LNCaP clone FGC (cell line): ENCODE measurements around the gene SYVN1.

Experiments used
- DNase-seq: peaks from one replicate; pipeline ENCODE4 v3.0.0-alpha.2; 2011; ENCODE audit warnings: low read depth
- H3K4me3 ChIP-seq: 2 replicates; pipeline ENCODE4 v1.5.1; 2011; ENCODE audit warnings: mild to moderate bottlenecking, low read depth, low read length, control low read depth
- TF ChIP-seq, protein P1 (sequence below): IDR thresholded peaks from 2 replicates; pipeline ENCODE4 v1.5.1; 2012; ENCODE audit warnings: mild to moderate bottlenecking; ENCODE audit not compliant: control insufficient read depth, insufficient read depth; ENCODE audit errors: extremely low read depth

Gene SYVN1

DNA sequence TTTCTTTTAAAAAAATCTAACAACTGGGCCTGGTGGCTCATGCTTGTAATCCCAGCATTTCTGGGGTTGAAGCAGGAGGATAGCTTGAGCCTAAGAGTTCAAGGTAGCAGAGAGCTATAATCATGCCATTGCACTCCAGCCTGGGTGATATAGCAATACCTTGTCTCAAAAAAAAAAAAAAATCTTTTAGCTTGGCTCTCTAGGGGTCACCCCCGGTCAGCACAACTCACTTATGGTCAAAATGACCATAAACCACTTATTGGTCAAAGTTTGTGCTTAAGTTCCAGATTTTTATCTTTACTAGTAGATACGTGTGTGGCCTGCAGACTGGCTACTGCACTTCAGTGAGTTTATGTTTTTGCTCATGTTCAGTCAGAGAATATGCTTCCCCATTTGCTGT lies 29.4 kb upstream of the SYVN1 start:
- DNase-seq = no peak
- H3K4me3 ChIP-seq = no peak overlapping the region
- TF ChIP-seq, protein P1, sequence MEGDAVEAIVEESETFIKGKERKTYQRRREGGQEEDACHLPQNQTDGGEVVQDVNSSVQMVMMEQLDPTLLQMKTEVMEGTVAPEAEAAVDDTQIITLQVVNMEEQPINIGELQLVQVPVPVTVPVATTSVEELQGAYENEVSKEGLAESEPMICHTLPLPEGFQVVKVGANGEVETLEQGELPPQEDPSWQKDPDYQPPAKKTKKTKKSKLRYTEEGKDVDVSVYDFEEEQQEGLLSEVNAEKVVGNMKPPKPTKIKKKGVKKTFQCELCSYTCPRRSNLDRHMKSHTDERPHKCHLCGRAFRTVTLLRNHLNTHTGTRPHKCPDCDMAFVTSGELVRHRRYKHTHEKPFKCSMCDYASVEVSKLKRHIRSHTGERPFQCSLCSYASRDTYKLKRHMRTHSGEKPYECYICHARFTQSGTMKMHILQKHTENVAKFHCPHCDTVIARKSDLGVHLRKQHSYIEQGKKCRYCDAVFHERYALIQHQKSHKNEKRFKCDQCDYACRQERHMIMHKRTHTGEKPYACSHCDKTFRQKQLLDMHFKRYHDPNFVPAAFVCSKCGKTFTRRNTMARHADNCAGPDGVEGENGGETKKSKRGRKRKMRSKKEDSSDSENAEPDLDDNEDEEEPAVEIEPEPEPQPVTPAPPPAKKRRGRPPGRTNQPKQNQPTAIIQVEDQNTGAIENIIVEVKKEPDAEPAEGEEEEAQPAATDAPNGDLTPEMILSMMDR = no peak

DNA sequence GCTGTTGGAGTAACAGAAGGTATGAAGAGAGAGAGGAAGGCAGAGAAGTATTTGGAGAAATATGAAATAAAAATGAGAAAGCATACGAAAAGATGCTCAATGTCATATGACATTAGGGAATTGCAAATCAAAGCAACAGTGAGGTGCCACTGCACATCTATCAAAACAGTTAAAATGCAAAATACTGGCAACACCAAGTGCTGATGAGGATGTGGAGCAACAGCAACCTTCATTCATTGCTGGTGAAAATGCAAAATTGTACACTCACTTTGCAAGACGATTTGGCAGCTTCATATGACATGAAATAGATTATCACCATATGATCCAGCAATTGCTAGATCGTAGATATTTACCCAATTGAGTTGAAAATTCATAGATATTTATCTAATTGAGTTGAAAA lies 26.3 kb upstream of the SYVN1 start:
- H3K4me3 ChIP-seq = no peak overlapping the region
- no peak for DNase-seq
- TF ChIP-seq, protein P1 = no peak

DNA sequence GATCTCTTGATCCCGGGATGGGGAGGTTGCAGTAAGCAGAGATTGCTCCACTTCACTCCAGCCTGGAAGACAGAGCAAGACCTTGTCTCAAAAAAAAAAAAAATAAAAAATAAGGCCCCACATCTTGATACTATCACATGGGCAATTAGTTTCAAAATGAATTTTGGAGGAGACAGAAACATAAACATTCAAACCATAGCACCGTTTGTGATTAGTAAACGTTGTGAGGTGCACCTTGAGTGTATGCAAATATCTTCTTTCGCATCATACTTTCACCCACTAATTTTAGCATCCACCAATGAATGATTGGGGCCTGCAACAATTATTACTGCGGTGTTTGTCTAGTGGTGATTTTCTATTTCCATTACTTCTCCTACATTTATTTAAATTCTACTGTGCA lies 24.7 kb upstream of the SYVN1 start:
- TF ChIP-seq, protein P1 = no peak
- no peak overlapping the region for H3K4me3 ChIP-seq
- DNase-seq = no peak

DNA sequence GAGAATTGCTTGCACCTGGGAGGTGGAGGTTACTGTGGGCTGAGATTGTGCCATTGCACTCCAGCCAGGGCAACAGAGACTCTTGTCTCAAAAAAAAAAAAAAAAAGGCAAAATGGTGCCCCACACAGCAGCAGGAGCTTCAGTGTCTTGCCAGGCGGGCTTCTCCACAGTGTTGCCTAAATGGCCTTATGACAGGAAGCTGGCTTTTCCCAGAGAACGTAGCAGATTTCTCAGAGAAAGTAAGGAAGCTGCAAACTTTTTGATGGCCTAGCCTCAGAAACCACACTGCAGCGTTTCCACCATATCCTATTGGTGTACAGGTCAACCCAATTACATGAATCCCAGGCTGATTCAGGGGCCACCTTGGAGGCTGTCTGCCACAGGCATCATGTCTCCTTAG lies 23.0 kb upstream of the SYVN1 start:
- TF ChIP-seq, protein P1 = no peak
- DNase-seq = no peak

DNA sequence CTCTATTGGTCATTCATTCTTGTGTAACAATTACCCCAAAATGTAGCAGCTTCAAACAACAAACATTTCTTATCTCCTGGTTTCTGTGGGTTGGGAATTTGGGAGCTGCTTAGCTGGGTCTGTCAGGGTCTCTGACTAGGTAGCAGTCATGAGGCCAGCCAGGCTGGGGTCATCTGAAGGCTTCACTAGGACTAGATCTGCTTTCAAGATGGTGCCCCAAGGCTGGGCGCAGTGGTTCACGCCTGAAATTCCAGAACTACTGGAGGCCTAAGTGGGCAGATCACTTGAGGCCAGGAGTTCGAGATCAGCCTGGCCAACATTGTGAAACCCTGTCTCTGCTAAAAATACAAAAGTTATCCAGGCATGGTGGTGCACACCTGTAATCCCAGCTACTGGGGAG lies 22.6 kb upstream of the SYVN1 start:
- H3K4me3 ChIP-seq = no peak overlapping the region
- DNase-seq = no peak
- TF ChIP-seq, protein P1 = no peak

More for the DNA sequence above, 23.0 kb upstream of the SYVN1 start:
- H3K4me3 ChIP-seq = no peak overlapping the region

DNA sequence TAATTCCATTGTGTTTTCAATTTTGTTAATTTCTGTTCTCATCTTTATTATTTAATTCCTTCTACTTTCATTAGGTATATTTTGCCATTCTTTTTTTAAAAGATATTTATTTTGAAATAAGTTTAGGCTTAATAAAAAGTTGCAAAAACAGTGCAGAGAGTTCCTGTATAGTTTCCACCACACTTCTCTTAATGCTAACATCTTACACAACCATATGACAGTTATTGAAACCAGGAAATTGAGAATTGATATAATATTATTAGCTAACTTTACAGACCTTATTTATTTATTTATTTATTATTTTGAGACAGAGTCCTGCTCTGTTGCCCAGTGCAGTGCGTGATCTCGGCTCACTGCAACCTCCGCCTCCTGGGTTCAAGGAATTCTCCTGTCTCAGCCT lies 21.9 kb upstream of the SYVN1 start:
- no peak for DNase-seq
- no peak overlapping the region for H3K4me3 ChIP-seq
- TF ChIP-seq, protein P1 = no peak

DNA sequence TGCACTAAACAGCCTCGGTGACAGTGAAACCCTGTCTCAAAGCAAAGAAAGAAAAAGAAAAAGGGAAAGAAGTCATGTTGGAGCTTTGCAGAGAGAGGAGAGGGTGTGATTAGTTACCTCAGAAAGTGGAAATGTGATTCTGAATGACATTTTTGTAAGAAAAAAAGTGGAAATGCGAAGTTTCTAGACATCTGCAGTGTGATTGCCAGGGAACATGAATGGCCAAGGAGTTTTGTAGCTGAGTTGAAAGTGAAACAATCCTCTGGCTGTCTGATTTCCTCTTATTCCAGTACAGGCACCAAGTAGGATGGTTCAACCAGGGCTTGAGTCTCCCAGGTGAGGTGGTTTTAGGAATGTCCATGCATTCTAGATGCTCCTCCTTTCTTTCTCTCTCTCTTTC lies 17.8 kb upstream of the SYVN1 start:
- TF ChIP-seq, protein P1 = no peak
- H3K4me3 ChIP-seq = no peak overlapping the region
- no peak for DNase-seq
